ENCODE results near the gene TCP11L1.

The TCP11L1 gene

DNA sequence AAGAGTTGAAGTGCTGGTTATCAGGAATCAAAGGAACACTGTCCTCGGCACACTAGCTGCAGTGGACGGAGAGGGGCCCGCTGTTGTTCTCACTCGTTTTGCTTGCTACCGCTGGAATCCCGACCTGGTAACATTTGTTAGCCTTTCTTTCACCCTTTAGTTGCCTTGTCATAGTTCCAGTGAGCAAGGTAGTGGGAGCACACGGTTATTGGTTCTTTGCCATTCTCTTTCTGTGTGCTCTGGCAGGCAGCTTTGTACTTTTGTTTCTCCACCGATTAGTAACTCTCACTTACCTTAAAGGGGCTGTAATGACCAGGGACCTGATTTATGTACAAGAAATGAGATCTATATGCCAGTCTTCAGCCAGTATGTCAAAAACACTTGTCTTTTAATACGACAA, 21.9 kb upstream of the TCP11L1 start:
- TF ChIP-seq, protein P1, sequence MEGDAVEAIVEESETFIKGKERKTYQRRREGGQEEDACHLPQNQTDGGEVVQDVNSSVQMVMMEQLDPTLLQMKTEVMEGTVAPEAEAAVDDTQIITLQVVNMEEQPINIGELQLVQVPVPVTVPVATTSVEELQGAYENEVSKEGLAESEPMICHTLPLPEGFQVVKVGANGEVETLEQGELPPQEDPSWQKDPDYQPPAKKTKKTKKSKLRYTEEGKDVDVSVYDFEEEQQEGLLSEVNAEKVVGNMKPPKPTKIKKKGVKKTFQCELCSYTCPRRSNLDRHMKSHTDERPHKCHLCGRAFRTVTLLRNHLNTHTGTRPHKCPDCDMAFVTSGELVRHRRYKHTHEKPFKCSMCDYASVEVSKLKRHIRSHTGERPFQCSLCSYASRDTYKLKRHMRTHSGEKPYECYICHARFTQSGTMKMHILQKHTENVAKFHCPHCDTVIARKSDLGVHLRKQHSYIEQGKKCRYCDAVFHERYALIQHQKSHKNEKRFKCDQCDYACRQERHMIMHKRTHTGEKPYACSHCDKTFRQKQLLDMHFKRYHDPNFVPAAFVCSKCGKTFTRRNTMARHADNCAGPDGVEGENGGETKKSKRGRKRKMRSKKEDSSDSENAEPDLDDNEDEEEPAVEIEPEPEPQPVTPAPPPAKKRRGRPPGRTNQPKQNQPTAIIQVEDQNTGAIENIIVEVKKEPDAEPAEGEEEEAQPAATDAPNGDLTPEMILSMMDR (IDR thresholded peaks at IDR 0.05) = no peak
- no peak overlapping the region for H3K27ac ChIP-seq
- no peak for DNase-seq (ENCODE audit: low spot score)
- no peak overlapping the region for H3K4me3 ChIP-seq

DNA sequence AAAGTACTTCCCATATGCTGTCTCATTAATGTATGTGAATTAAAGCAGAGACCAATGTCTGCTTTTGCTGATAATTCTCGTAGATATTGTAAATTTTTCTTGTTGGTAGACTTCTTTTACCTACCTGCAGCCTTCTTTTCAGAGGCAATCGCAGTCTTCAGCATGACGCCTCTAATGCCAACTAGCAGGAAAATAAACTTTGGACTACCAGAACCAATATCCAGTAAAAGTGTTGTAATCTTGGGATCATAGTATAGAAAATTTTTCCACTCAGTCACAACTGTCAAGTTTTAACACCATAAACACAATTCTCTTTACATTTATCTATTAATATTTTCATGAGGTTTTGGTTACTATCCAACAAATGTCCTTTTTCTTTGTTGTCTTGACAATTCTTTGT, 21.4 kb upstream of the TCP11L1 start:
- Histone ChIP-seq H3K4me3 (no peak overlapping the region), H3K27ac (no peak overlapping the region)
- TF ChIP-seq, protein P1 (IDR thresholded peaks at IDR 0.05) = no peak
- DNase-seq (ENCODE audit: low spot score) = no peak

DNA sequence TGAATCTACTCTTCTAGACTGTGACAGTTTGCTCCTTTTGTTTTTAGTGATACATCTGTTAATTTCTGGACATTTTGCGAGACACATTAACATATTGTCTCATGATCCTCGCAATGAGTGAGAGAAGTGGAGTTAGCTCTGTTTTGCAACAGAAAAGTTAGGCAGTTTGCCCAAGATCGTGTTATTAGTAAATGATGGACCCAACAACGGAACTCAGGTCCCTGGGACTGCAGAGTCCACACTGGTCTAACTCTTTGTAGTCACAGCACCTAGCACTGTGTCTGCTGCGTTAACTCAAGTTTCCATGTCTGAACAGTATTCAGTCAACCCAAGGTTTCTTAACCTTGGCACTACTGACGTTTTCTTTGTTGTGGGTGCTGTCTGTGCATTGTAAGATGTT, 20.5 kb upstream of the TCP11L1 start:
- TF ChIP-seq, protein P1 (IDR thresholded peaks at IDR 0.05) = no peak
- Histone ChIP-seq H3K4me3 (no peak overlapping the region), H3K27ac (no peak overlapping the region)
- no peak for DNase-seq (ENCODE audit: low spot score)

DNA sequence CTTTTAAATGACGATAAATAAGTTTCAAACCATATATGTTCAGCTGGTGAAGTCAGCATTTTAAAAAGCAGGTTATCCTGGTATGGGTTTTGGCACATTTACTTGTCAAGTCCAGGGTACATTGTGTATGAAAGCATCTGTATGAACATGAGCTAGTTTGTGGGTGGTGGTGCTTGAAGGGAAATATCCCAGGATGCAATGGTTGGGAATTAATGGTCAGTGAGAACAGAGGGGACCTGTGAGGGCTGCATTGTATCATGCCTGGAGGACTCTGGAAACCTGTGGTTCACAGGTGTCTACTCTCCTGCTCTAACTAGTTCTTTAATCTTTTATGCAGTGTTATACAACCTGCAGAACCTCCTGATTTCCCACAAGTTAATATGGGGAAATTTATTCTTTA, 17.9 kb upstream of the TCP11L1 start:
- Histone ChIP-seq H3K27ac (no peak overlapping the region), H3K4me3 (no peak overlapping the region)

DNA sequence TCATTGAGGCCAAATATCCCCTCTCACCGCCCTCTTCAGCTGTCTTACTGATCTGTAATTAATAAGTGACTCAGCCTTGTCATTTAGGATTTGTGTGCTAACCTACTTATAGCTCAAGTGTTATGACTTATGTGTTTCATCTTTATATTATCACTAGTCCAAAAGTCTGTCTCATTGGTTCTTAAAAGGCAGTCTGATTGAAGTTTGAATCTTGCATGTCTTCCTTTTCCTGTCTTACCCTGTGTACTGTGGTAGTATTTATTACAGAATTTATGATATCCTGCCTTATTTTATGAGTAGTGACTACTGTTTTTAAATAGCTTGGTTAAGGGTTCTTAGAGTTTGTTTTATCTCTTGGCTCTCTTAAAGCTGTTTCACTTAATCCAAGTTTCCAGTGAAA, 17.4 kb upstream of the TCP11L1 start:
- no peak overlapping the region for H3K4me3 ChIP-seq
- no peak overlapping the region for H3K27ac ChIP-seq
- TF ChIP-seq, protein P1 (IDR thresholded peaks at IDR 0.05) = no peak
- DNase-seq (ENCODE audit: low spot score) = no peak

More for the DNA sequence above, 17.9 kb upstream of the TCP11L1 start:
- TF ChIP-seq, protein P1 (IDR thresholded peaks at IDR 0.05) = no peak
- DNase-seq (ENCODE audit: low spot score) = no peak

DNA sequence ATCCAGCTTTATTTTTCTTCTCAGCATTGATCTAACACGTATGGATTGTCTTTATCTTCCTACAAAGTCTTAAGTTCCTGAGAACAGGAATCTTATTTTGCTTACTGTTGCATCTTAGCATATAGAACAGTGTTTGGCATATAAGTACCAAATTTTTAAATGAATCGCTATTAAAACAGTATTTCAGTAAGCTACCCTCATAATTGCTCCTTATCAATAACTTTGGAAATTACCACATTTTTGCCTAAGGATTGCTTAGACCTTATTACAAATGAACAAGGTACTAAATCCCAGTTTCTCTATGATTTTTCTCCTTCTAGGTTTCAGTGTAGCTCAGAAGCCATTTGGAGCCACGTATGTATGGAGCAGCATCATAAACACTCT, 14.0 kb upstream of the TCP11L1 start:
- DNase-seq (ENCODE audit: low spot score) = no peak
- H3K27ac ChIP-seq = no peak overlapping the region
- TF ChIP-seq, protein P1 (IDR thresholded peaks at IDR 0.05) = no peak
- H3K4me3 ChIP-seq = no peak overlapping the region

DNA sequence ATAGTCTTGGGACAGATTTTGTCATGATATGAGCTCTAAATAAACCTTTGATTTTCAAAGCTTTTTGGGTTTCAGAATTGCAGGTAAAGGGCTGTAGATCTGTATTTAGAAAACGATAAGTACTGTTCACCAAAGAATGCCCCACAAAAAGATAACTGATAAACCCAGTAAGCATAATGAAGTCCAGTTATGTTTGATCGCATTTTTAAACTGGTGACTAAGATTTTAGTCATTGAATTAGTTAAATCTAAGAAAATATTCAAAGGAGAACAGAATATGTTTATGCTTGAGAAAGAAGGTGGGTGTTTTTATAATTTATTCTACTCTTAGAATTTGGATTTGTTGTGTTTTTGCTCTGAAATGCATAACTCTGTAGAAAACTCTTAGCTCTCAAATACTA, 12.1 kb upstream of the TCP11L1 start:
- H3K4me3 ChIP-seq = no peak overlapping the region
- no peak for DNase-seq (ENCODE audit: low spot score)
- no peak overlapping the region for H3K27ac ChIP-seq
- TF ChIP-seq, protein P1 (IDR thresholded peaks at IDR 0.05) = no peak
